Pancreas (tissue), 10 donors: ENCODE results near the gene TXNDC2. TPM values are rescaled to one million over a fixed set of nuclear protein-coding genes. Genes with fewer than 3 reads are reported as not detected.
A peak's percentile ranks its signal among the peaks of the same experiment; 100 is the strongest.
"Not testable (repeated sequence)": the region's sequence is repeated elsewhere in the genome, so short reads cannot be mapped to it uniquely, and the experiment has no call there.

Experiments used
- ATAC-seq, 4 donors: fragments of 200-7000 bp; cut with Tn5 transposase; one replicate each; pipeline versions ENCODE4 v1.8.0 to v1.9.1; 2020; ENCODE audit warnings: mild to moderate bottlenecking in 4 of 4, moderate library complexity in 4 of 4
- DNase-seq, 6 donors: peaks; one replicate each; pipeline ENCODE4 v3.0.0-alpha.2; 2020
- FAIRE-seq: peaks from 2 replicates; lab custom pipeline; 2012; peaks lifted over from hg19 to GRCh38; lab: Jason Lieb, UNC
- H3K27ac ChIP-seq, 4 donors: fragments of 200-600 bp; sonication (generic); 1 replicate in 3 of 4; 2 replicates in 1 of 4; pipeline versions ENCODE4 v1.5.0 to v1.8.0; 2020
- H3K27me3 ChIP-seq, 4 donors: fragments of 200-600 bp; one replicate each; pipeline ENCODE4 v1.8.0; 2021
- H3K36me3 ChIP-seq, 3 donors: fragments of 200-600 bp; sonication (generic) in 1 of 3; one replicate each; pipeline versions ENCODE4 v1.5.0 to v1.8.0; 2020 to 2021
- H3K4me1 ChIP-seq, 3 donors: fragments of 200-600 bp; one replicate each; pipeline ENCODE4 v1.8.0; 2021
- H3K4me3 ChIP-seq, 4 donors: fragments of 200-600 bp; sonication (generic) in 2 of 4; one replicate each; pipeline versions ENCODE4 v1.5.0 to v1.8.0; 2020 to 2021
- H3K9me3 ChIP-seq, 4 donors: fragments of 200-600 bp; one replicate each; pipeline ENCODE4 v1.8.0; 2021
- WGBS, 2 donors: extraction: QIAGEN DNeasy Blood & Tissue Kit; methylation state at CpG; one replicate each; pipeline ENCODE4 v1.1.7; 2013; 5-methylcytosine and 5-hydroxymethylcytosine counted together
- intact Hi-C, 3 donors: fragments of 100-400 bp; cut with DNase I; formaldehyde crosslinking; loops; one replicate each; pipeline versions ENCODE4 v1.11.1 to v1.14.2; 2022
- polyA plus RNA-seq, 2 donors: library from polyadenylated mRNA; stranded (reverse); fragments of 200-250 nt; gene quantifications; one replicate each; pipeline ENCODE4 v1.2.3, GENCODE V29; 2013
- total RNA-seq, 6 donors: library from RNA; stranded (reverse); fragmentation: NEBNext Ultra II Directional in 4 of 6; extraction: Animal tissue kit (Norgen Biotek cat#: 25700) in 4 of 6; gene quantifications; one replicate each; pipeline versions ENCODE4 v1.2.1 to v1.2.4, GENCODE V29; 2021 to 2023
- TF ChIP-seq, protein P1 (sequence below), 4 donors: fragments of 200-600 bp; sonication (generic) in 3 of 4; IDR thresholded peaks; one replicate each; pipeline versions ENCODE4 v1.5.0 to v1.8.0; 2021; ENCODE audit warnings: antibody characterized with exemption in 4 of 4
- donor health status: healthy with polysubstance abuse.
- donor health status: DM: no; HTN: no; CAD: no; lungs with moderate emphysema.
- donor health status: DM: no; HTN: no; CAD: no.
- donor health status: control.
- donor health status: control.
- donor health status: Bipolar disorder and iron deficiency.
- donor health status: DM: yes; HTN: yes; CAD: no.
- donor health status: DM: no; HTN: no; CAD: no.
- donor health status: DM: no; HTN: no; CAD: no.
- donor health status: DM: yes; HTN: yes; CAD: no.

The TXNDC2 gene
- total and polyA plus RNA-seq, 8 donors = not detected

DNA sequence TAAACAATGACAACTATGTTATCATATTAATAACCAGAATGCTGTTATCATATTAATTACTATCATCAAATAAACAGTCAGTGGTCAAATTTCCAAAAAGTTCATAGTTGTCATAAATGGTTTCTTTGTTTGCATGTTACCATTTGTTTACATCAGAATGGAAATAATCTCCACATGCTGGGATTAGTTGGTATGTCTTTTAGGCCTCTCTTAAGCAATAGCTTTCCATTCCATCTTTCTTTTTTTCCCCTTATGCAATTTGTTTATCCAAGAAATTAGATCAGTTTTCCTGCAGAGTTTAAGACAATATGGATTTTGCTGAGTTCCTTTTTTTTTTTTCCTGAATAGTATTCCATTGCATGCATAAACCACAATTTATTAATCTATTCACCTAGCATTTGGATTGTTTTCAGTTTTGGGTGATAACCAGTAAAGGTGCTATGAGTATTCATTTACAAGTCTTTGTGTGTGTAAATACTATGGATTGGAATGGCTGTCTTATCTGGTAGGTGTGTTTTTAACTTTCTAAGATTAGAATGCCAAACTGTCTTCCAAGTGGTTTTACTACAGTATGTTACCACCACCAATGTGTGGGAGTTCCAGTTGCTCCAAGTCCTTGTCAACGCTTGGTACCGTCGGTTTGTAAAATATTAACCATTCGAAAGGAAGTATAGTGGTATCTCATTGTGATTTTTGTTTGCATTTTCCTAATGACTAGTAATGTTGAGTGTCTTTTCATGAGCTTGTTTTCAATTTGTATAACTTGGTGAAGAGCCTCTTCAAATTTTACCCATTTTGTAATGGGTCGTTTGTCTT, 33.3 kb upstream of the TXNDC2 start:
- ATAC-seq (no peak), FAIRE-seq (peak; percentile 9), DNase-seq (no peak)
- Histone ChIP-seq H3K27ac (no peak overlapping the region), H3K4me1 (peaks cover 0 to 16% (median 15%) of the 10 kb centered on the region in 3 donors), H3K27me3 (no peaks in the 10 kb centered on the region), H3K4me3 (no peak overlapping the region), H3K9me3 (no peaks in the 10 kb centered on the region), H3K36me3 (no peaks in the 10 kb centered on the region)
- TF ChIP-seq, protein P1, sequence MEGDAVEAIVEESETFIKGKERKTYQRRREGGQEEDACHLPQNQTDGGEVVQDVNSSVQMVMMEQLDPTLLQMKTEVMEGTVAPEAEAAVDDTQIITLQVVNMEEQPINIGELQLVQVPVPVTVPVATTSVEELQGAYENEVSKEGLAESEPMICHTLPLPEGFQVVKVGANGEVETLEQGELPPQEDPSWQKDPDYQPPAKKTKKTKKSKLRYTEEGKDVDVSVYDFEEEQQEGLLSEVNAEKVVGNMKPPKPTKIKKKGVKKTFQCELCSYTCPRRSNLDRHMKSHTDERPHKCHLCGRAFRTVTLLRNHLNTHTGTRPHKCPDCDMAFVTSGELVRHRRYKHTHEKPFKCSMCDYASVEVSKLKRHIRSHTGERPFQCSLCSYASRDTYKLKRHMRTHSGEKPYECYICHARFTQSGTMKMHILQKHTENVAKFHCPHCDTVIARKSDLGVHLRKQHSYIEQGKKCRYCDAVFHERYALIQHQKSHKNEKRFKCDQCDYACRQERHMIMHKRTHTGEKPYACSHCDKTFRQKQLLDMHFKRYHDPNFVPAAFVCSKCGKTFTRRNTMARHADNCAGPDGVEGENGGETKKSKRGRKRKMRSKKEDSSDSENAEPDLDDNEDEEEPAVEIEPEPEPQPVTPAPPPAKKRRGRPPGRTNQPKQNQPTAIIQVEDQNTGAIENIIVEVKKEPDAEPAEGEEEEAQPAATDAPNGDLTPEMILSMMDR (IDR thresholded peaks at IDR 0.05) = no peak
- WGBS, 2 donors = 74 to 76% methylated on average over 5 of the region's 5 CpGs
- intact Hi-C loops = no loop called here

DNA sequence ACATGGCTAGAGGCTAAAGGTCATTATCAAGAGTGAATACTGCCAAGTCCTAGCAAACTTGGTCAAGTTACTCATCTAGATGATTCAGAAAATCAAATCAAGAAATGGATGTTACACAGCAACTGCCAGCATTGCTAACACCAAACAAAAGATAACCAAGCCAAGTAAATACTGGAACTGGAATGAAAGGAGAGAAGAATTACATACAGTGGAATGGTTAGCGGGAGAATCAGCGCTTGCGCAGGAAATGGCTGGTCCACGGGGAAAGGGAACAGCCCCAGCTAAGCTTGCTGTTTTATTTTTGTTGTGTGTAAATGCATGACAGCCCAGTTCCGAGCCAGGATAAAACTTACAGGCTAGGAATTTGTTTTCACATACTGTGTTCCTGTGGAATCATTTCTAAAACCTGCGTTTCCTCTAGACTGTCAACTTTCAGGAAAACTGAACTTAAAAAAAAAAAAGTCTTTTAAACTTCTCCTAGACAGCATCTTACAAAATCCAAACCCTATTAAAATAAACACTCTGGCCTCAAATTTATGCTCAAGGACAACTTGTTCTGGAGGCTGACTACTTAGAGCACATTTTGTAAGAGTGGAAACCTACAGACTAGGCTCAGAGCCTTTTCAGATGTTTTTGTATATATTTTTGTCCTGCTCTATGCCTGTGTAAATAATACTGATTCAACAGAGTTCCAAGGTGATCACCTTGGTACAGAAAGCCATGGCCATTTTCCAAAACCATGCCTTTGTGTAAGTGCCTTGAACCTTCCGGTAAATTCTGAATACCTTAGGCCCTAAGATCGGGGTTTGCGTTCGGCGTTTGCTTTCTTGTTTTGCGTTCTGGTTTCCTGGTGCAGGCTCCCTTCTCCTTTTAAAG, 30.7 kb upstream of the TXNDC2 start:
- no peaks in the 10 kb centered on the region for H3K27me3 ChIP-seq
- FAIRE-seq (peak; percentile 69), ATAC-seq (peak; percentile 88 to 91 (median 90)), DNase-seq (peak in 3 of 6 donors; percentile 51 to 73 (median 69))
- TF ChIP-seq, protein P1 (IDR thresholded peaks at IDR 0.05) = no peak
- H3K36me3 ChIP-seq = no peaks in the 10 kb centered on the region
- peak overlapping the region; percentile 24 to 87 (median 62) for H3K27ac ChIP-seq
- intact Hi-C loops = no loop called here
- no peak overlapping the region for H3K4me3 ChIP-seq
- H3K4me1 ChIP-seq = peaks cover 0 to 16% (median 15%) of the 10 kb centered on the region in 3 donors
- no peaks in the 10 kb centered on the region for H3K9me3 ChIP-seq
- WGBS, 2 donors = 46 to 53% methylated on average over 12 of the region's 12 CpGs

DNA sequence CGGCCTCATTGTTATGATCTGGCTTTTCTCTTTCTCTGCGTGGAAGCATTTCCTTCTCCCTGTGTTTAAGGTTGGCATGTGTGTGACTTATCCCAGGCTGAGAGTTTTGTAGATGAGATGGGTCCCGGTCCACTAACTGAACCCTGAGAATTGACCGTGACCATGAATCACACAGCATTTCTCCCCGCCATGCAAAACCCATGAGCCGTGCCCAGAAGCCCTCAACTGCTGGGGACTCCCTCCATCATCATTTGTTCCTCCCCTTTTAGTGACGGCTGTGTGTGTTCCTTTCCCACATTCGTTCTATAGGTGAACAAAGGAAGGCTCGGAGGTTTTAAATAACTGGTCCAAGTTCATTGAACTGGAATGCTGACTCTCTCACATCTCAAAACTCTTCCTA, 30.1 kb upstream of the TXNDC2 start:
- intact Hi-C loops = no loop called here
- Histone ChIP-seq H3K4me1 (peaks cover 0 to 16% (median 15%) of the 10 kb centered on the region in 3 donors), H3K36me3 (no peaks in the 10 kb centered on the region), H3K27me3 (no peaks in the 10 kb centered on the region), H3K9me3 (no peaks in the 10 kb centered on the region), H3K4me3 (no peak overlapping the region), H3K27ac (peak overlapping the region; percentile 24 to 87 (median 62))
- DNase-seq (no peak), ATAC-seq (peak in 3 of 4 donors; percentile 19 to 36 (median 35)), FAIRE-seq (no peak)
- TF ChIP-seq, protein P1 (IDR thresholded peaks at IDR 0.05) = no peak
- WGBS, 2 donors = 53 to 63% methylated on average over 9 of the region's 9 CpGs

DNA sequence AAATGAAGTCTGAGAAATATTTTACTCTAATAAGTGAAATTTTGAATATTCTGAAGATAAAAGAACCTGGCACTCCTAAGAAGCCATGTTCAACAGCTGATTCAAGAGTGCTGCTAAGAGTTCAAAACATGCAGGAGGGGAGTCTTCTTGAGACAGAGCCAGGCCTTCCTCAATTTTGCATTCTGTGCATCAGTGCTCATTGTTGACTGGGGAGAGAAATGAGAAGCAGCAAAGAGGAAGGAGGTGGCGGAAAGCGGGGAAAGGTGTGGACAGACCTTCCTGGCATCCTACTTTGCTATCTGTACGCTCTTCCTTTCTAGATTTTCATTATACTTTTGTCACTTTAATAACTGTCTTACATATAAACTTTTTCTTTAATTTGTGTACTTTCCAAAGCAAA, 29.7 kb upstream of the TXNDC2 start:
- intact Hi-C loops = no loop called here
- Histone ChIP-seq H3K4me3 (no peak overlapping the region), H3K4me1 (peaks cover 0 to 16% (median 15%) of the 10 kb centered on the region in 3 donors), H3K36me3 (no peaks in the 10 kb centered on the region), H3K9me3 (no peaks in the 10 kb centered on the region), H3K27ac (peak overlapping the region; percentile 24 to 87 (median 62)), H3K27me3 (no peaks in the 10 kb centered on the region)
- TF ChIP-seq, protein P1 (IDR thresholded peaks at IDR 0.05) = no peak
- FAIRE-seq (no peak), ATAC-seq (peak in 2 of 4 donors; percentile 2 to 6), DNase-seq (no peak)
- 90 to 93% methylated on average over 3 of the region's 3 CpGs for WGBS, 2 donors

DNA sequence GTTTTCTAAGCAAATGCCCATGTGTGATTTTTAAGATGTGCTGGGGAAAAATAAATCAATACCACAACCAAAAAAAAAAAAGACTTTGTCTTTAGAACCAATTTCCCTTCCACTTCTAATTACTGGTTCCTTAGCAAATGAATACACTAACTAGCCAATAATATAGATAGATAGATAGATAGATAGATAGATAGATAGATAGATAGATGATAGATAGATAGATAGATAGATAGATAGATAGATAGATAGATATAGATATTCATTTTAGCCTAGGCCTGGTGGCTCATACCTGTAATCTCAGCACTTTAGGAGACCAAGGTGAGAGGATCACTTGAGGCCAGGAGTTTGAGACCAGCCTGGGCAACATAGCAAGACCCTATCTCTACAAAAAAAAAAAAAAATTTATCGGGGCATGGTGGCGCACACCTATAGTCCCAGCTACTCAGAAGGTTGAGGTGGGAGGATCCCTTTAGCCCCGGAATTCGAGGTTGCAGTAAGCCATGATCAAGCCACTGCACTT, 28.2 kb upstream of the TXNDC2 start:
- H3K4me3 ChIP-seq, H3K36me3 ChIP-seq, H3K27ac ChIP-seq, FAIRE-seq, intact Hi-C loops, H3K9me3 ChIP-seq, DNase-seq, H3K27me3 ChIP-seq, ATAC-seq: not testable (repeated sequence)
- WGBS, 2 donors = 89 to 97% methylated on average over 4 of the region's 4 CpGs
- peaks cover 0 to 16% (median 15%) of the 10 kb centered on the region in 3 donors for H3K4me1 ChIP-seq
